Kidney (tissue), 14 donors: ENCODE data around the gene GATA6. TPM values are rescaled to one million over a fixed set of nuclear protein-coding genes. Genes with fewer than 3 reads are reported as not detected.

ENCODE experiments used
- DNase-seq, 5 donors: peaks; one replicate each; pipeline ENCODE4 v3.0.0-alpha.2; 2013 to 2020
- FAIRE-seq: peaks from 2 replicates; lab custom pipeline; 2012; peaks lifted over from hg19 to GRCh38; lab: Jason Lieb, UNC
- H3K27ac ChIP-seq, 2 donors: one replicate each; pipeline ENCODE4 v1.7.0; 2013; ENCODE audit warnings: low read depth in 2 of 2, low read length in 2 of 2, inconsistent platforms in 1 of 2
- H3K27me3 ChIP-seq: one replicate; pipeline ENCODE4 v1.7.1; 2013; ENCODE audit warnings: low read length, inconsistent platforms; ENCODE audit not compliant: control insufficient read depth, insufficient read depth
- H3K36me3 ChIP-seq, 3 donors: one replicate each; pipeline versions ENCODE4 v1.7.0 to v1.7.1; 2013; ENCODE audit warnings: low read length in 3 of 3, control low read depth in 1 of 3, inconsistent platforms in 1 of 3; ENCODE audit not compliant: insufficient read depth in 3 of 3, control insufficient read depth in 2 of 3
- H3K4me1 ChIP-seq, 3 donors: one replicate each; pipeline versions ENCODE4 v1.7.0 to v1.7.1; 2013; ENCODE audit warnings: low read length in 3 of 3, inconsistent platforms in 1 of 3, low read depth in 1 of 3; ENCODE audit not compliant: control insufficient read depth in 2 of 3, insufficient read depth in 2 of 3
- H3K4me3 ChIP-seq, 3 donors: one replicate each; pipeline versions ENCODE4 v1.7.0 to v1.8.1; 2013; ENCODE audit warnings: low read length in 3 of 3, control low read depth in 1 of 3, inconsistent platforms in 1 of 3
- H3K9ac ChIP-seq, 3 donors: one replicate each; pipeline versions ENCODE4 v1.7.0 to v1.7.1; 2013; ENCODE audit warnings: low read length in 3 of 3, control low read depth in 1 of 3, inconsistent platforms in 1 of 3
- H3K9me3 ChIP-seq, 3 donors: one replicate each; pipeline versions ENCODE4 v1.7.0 to v1.7.1; 2013; ENCODE audit warnings: low read length in 3 of 3, control low read depth in 1 of 3, inconsistent platforms in 1 of 3; ENCODE audit not compliant: control insufficient read depth in 2 of 3, insufficient read depth in 1 of 3
- intact Hi-C: fragments of 100-400 bp; cut with DNase I; formaldehyde crosslinking; loops from one replicate; pipeline ENCODE4 v1.11.1; 2022
- polyA plus RNA-seq: library from polyadenylated mRNA; stranded (reverse); fragments of 350-450 nt; fragmentation: Illumina TruSeq; extraction: RNeasy Lipid Tissue Mini Kit (QIAGEN cat#74804); gene quantifications from one replicate; pipeline ENCODE4 v1.2.3, GENCODE V29; 2014; ENCODE audit warnings: low read depth, low replicate concordance; ENCODE audit not compliant: insufficient read depth
- total RNA-seq: library from RNA; stranded (reverse); fragmentation: NEBNext Ultra II Directional; extraction: Animal tissue kit (Norgen Biotek cat#: 25700); gene quantifications from one replicate; pipeline ENCODE4 v1.2.1, GENCODE V29; 2021
- TF ChIP-seq, protein P1 (sequence below): IDR thresholded peaks from 3 replicates; pipeline ENCODE4 v1.5.1; 2012; ENCODE audit warnings: mild to moderate bottlenecking, moderate library complexity, borderline replicate concordance; ENCODE audit not compliant: insufficient read depth; ENCODE audit errors: extremely low read depth
- donor health status: control.
- donor health status: control.
- donor health status: control.
- donor health status: control.
- donor health status: control.
- donor health status: DM: yes; HTN: yes; CAD: no.
- donor health status: Normal renal cell carcinoma (clear cell type).

Gene GATA6
- total and polyA plus RNA-seq, 2 donors from 2014 or later: 1.7 to 10.9 TPM

DNA sequence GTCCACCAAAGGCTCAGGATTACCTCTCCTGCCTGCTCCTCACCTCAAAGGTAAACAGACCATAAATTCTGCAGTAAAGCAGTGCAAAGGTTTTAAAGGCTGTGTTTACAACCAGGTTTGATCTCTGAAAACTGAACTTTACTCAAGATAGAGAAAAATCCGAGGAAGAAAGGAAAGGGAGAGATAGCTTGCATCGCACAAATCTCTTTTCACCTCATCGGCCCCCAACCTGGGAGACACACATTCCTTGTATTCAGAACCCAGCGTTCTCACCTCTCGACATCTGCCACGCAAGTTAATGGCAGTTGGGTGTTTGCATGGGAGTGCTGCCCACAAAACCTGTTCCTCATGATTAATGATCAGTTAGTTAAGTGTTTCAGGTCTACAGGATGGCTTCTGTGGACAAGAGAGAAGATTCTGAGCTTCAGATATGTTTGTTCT is 72.6 kb downstream of the GATA6 start:
- no peaks in the 10 kb centered on the region for H3K36me3 ChIP-seq
- H3K4me1 ChIP-seq: no peaks in the 10 kb centered on the region
- TF ChIP-seq, protein P1, sequence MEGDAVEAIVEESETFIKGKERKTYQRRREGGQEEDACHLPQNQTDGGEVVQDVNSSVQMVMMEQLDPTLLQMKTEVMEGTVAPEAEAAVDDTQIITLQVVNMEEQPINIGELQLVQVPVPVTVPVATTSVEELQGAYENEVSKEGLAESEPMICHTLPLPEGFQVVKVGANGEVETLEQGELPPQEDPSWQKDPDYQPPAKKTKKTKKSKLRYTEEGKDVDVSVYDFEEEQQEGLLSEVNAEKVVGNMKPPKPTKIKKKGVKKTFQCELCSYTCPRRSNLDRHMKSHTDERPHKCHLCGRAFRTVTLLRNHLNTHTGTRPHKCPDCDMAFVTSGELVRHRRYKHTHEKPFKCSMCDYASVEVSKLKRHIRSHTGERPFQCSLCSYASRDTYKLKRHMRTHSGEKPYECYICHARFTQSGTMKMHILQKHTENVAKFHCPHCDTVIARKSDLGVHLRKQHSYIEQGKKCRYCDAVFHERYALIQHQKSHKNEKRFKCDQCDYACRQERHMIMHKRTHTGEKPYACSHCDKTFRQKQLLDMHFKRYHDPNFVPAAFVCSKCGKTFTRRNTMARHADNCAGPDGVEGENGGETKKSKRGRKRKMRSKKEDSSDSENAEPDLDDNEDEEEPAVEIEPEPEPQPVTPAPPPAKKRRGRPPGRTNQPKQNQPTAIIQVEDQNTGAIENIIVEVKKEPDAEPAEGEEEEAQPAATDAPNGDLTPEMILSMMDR: no peak
- no peaks in the 10 kb centered on the region for H3K27me3 ChIP-seq
- peak in 3 of 5 donors; percentile 37 to 46 (median 44) for DNase-seq
- no peak overlapping the region for H3K9ac ChIP-seq
- no peak for FAIRE-seq
- no peak overlapping the region for H3K4me3 ChIP-seq
- intact Hi-C loops: no loop called here
- H3K27ac ChIP-seq: no peak overlapping the region
- H3K9me3 ChIP-seq: no peaks in the 10 kb centered on the region

DNA sequence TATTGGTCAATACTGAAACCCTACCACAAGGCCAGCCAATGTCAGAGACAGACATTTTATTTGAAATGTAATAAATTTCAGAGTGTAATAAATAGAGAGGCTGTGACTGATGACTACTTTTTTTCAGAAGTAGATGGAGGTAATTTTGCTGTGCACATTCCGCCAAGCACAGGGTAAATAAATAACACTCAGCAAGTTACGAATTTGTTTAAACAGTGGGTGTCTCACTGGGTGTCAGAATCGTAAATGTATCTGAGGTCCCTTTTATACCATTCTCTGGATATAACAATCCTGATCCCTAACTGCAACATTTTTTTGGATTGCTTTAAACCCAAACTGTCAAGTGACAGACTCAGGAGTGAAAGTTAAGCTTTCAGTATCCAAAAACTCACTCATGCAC is 74.1 kb downstream of the GATA6 start:
- Histone ChIP-seq H3K9ac (no peak overlapping the region), H3K4me1 (no peaks in the 10 kb centered on the region), H3K4me3 (no peak overlapping the region), H3K27ac (no peak overlapping the region), H3K36me3 (no peaks in the 10 kb centered on the region), H3K27me3 (no peaks in the 10 kb centered on the region), H3K9me3 (no peaks in the 10 kb centered on the region)
- intact Hi-C loops: no loop called here
- TF ChIP-seq, protein P1: no peak
- DNase-seq (no peak), FAIRE-seq (no peak)

DNA sequence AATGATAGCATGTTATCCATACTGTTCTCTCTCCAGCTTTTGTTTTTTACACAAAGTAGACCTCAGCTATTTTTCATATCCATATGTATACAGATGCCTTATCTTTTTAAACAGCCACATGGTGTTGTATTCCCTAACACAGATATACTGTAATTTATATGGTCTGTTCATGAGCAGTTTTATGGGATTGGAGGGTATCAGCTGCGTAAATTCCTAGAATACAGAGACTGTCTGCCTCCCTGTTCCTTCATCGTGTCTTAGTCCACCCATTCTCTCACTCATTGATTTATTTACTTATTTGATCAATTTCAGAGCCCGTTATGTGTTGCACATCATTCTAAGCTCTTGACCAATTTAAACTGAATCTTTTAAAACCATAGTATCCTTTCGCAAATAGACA is 80.6 kb downstream of the GATA6 start:
- no peaks in the 10 kb centered on the region for H3K27me3 ChIP-seq
- H3K4me3 ChIP-seq: no peak overlapping the region
- TF ChIP-seq, protein P1: no peak
- no peak overlapping the region for H3K27ac ChIP-seq
- no peaks in the 10 kb centered on the region for H3K4me1 ChIP-seq
- no peak overlapping the region for H3K9ac ChIP-seq
- FAIRE-seq (no peak), DNase-seq (no peak)
- no peaks in the 10 kb centered on the region for H3K36me3 ChIP-seq
- intact Hi-C loops: no loop called here
- no peaks in the 10 kb centered on the region for H3K9me3 ChIP-seq

DNA sequence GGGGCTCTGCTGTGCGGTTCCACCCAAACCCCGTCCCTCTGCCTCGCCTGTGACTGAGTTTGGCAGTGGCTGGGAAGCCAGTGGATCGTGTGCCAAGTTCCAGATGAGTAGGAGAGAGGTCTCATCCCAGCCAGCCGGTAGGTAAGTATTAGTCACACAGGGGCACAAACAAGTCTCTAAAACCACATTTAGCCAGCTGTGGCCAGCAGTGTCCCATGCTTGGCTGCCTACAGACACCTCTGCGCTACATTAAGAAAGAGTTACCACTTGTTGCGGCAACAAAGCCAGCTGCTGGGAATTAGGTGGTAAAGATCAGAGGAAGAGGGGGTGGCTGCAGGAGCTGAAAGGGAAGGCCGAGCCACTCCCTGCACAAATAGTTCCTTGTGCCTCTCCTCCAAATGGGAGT is 81.2 kb downstream of the GATA6 start:
- H3K9me3 ChIP-seq: no peaks in the 10 kb centered on the region
- TF ChIP-seq, protein P1: no peak
- H3K4me1 ChIP-seq: no peaks in the 10 kb centered on the region
- peak in 3 of 5 donors; percentile 16 to 77 (median 17) for DNase-seq
- intact Hi-C loops: no loop called here
- no peaks in the 10 kb centered on the region for H3K36me3 ChIP-seq
- no peak overlapping the region for H3K27ac ChIP-seq
- no peaks in the 10 kb centered on the region for H3K27me3 ChIP-seq
- H3K4me3 ChIP-seq: no peak overlapping the region
- no peak overlapping the region for H3K9ac ChIP-seq
- no peak for FAIRE-seq
